Measurements from ENCODE around the gene DHX16. TPM values are rescaled to one million over a fixed set of nuclear protein-coding genes. Genes with fewer than 3 reads are reported as not detected.

DHX16 gene
- total RNA-seq, 4 donors from 2014 or later = 3.2 to 31.8 (median 16.3) TPM

GRCh38 chr6:30688569-30688968 lies 15.8 kb upstream of the DHX16 start:
- intact Hi-C loops (cut with DNase I; ENCODE audit: low total_unique reads) = no loop called here

GRCh38 chr6:30687659-30688431 lies 15.0 kb upstream of the DHX16 start:
- intact Hi-C loops (cut with DNase I; ENCODE audit: low total_unique reads) = loop anchor here (2.0 kb wide), 1 partner anchor 33 kb away; the partner anchor contains the start of gene TUBB
- Histone ChIP-seq H3K4me3 (peak overlapping the region; percentile 79 to 99), H3K27me3 (no peaks in the 10 kb centered on the region), H3K27ac (peak overlapping the region; percentile 98 to 99), H3K4me1 (peaks cover 8 to 16% of the 10 kb centered on the region in 2 donors), H3K36me3 (no peaks in the 10 kb centered on the region), H3K9me3 (no peaks in the 10 kb centered on the region)
- TF ChIP-seq CTCF (IDR thresholded peaks at IDR 0.05) (peak; percentile 3 to 43 (median 38)), POLR2A (IDR thresholded peaks at IDR 0.05) (no peak)
- peak; percentile 63 to 66 for DNase-seq

More at GRCh38 chr6:30688569-30688968, 15.8 kb upstream of the DHX16 start:
- DNase-seq = no peak
- H3K4me1 ChIP-seq = peaks cover 8 to 12% of the 10 kb centered on the region in 2 donors
- H3K9me3 ChIP-seq = no peaks in the 10 kb centered on the region
- H3K27me3 ChIP-seq = no peaks in the 10 kb centered on the region
- H3K4me3 ChIP-seq = no peak overlapping the region
- TF ChIP-seq POLR2A (IDR thresholded peaks at IDR 0.05) = no peak
- TF ChIP-seq CTCF (IDR thresholded peaks at IDR 0.05) = no peak
- no peaks in the 10 kb centered on the region for H3K36me3 ChIP-seq
- peak overlapping the region; percentile 98 to 99 for H3K27ac ChIP-seq

GRCh38 chr6:30686908-30687658 lies 14.3 kb upstream of the DHX16 start:
- intact Hi-C loops (cut with DNase I; ENCODE audit: low total_unique reads) = loop anchor here (2.0 kb wide), 1 partner anchor 34 kb away; the partner anchor contains the start of gene TUBB

GRCh38 chr6:30686009-30686907 lies 13.5 kb upstream of the DHX16 start, which contains the start of gene PPP1R18:
Gene PPP1R18, minus strand, starts transcription at chr6:30686645. Its CDS starts 627 bp downstream, at chr6:30686018.
- no peaks in the 10 kb centered on the region for H3K27me3 ChIP-seq
- H3K4me3 ChIP-seq = peak within 1 kb of the TSS; percentile 79 to 99
- H3K36me3 ChIP-seq = no peaks in the 10 kb centered on the region
- H3K27ac ChIP-seq = peak within 1 kb of the TSS; percentile 98 to 99
- peak; percentile 87 for DNase-seq
- TF ChIP-seq CTCF (IDR thresholded peaks at IDR 0.05) (no peak), POLR2A (IDR thresholded peaks at IDR 0.05) (peak in 1 of 2 donors; percentile 45)
- intact Hi-C loops (cut with DNase I; ENCODE audit: low total_unique reads) = loop anchor here (2.0 kb wide), 1 partner anchor 35 kb away; the partner anchor contains the start of gene TUBB
- H3K9me3 ChIP-seq = no peaks in the 10 kb centered on the region
- peaks cover 8 to 26% of the 10 kb centered on the region in 2 donors for H3K4me1 ChIP-seq

More at GRCh38 chr6:30686908-30687658, 14.3 kb upstream of the DHX16 start:
- TF ChIP-seq POLR2A (IDR thresholded peaks at IDR 0.05) (peak; percentile 23 to 59), CTCF (IDR thresholded peaks at IDR 0.05) (no peak)
- Histone ChIP-seq H3K36me3 (no peaks in the 10 kb centered on the region), H3K9me3 (no peaks in the 10 kb centered on the region), H3K4me3 (peak overlapping the region; percentile 79 to 99), H3K4me1 (peaks cover 8 to 20% of the 10 kb centered on the region in 2 donors), H3K27me3 (no peaks in the 10 kb centered on the region), H3K27ac (peak overlapping the region; percentile 98 to 99)
- peak; percentile 97 for DNase-seq

Data from uterus (tissue), 4 donors.